Stimulated activated CD8-positive, alpha-beta memory T cell treated with anti-CD3 and anti-CD28 coated beads, Interleukin-7, amount 100 ng/mL, for 1 hour (primary cell): ENCODE data around the gene MAPK13.

Experiments used
- DNase-seq, 2 donors: peaks; one replicate each; pipeline ENCODE4 v3.0.0-alpha.2; 2020; ENCODE audit warnings: low read depth in 2 of 2

Gene MAPK13

GRCh38 chr6:36149476-36149875 lies 19.2 kb downstream of the MAPK13 start:
- no peak for DNase-seq

- no peak for DNase-seq
Observed at GRCh38 chr6:36150283-36150682, 20.0 kb downstream of the MAPK13 start.

- no peak for DNase-seq
Observed at GRCh38 chr6:36154286-36154685, 24.0 kb downstream of the MAPK13 start.

GRCh38 chr6:36155662-36156061 lies 25.3 kb downstream of the MAPK13 start:
- no peak for DNase-seq

- DNase-seq, result no peak
Observed at GRCh38 chr6:36160147-36160760, 29.9 kb downstream of the MAPK13 start.

- DNase-seq, result no peak
Observed at GRCh38 chr6:36169023-36170007, 39.0 kb downstream of the MAPK13 start.

- DNase-seq, result no peak
Observed at GRCh38 chr6:36170704-36171103, 40.4 kb downstream of the MAPK13 start.

- no peak for DNase-seq
Observed at GRCh38 chr6:36171573-36171972, 41.3 kb downstream of the MAPK13 start.

GRCh38 chr6:36177166-36177565 lies 46.9 kb downstream of the MAPK13 start:
- no peak for DNase-seq

- DNase-seq, result no peak
Observed at GRCh38 chr6:36178544-36178943, 48.2 kb downstream of the MAPK13 start.

GRCh38 chr6:36180126-36180525 lies 49.8 kb downstream of the MAPK13 start:
- DNase-seq, result no peak

- DNase-seq, result no peak
Observed at GRCh38 chr6:36184311-36184710, 54.0 kb downstream of the MAPK13 start.

GRCh38 chr6:36186199-36186598 lies 55.9 kb downstream of the MAPK13 start:
- DNase-seq, result no peak

GRCh38 chr6:36187446-36187845 lies 57.1 kb downstream of the MAPK13 start:
- no peak for DNase-seq
